NOMO-1 treated with dmso at 0.1 percent for 144 hours (cell line): ENCODE measurements around the gene RHEX.
"Not testable (repeated sequence)": the region's sequence is repeated elsewhere in the genome, so short reads cannot be mapped to it uniquely, and the experiment has no call there.

Experiments
- DNase-seq: peaks from one replicate; lab custom pipeline; 2025; ENCODE audit not compliant: unreplicated experiment; lab: John Stamatoyannopoulos, UW

Gene RHEX

GRCh38 chr1:206052919-206053610, at the start of gene RHEX:
RHEX (plus strand) TSS chr1:206053173; CDS start chr1:206097829, 44,656 bp downstream.
- not testable (repeated sequence) for DNase-seq

- no peak for DNase-seq
These were observed 48.8 kb upstream of the RHEX start for GRCh38 chr1:206003854-206004800.

GRCh38 chr1:206004826-206005225, 48.1 kb upstream of the RHEX start:
- no peak for DNase-seq

GRCh38 chr1:206005234-206005633, 47.7 kb upstream of the RHEX start:
- DNase-seq = no peak

- DNase-seq = no peak
These were observed 47.2 kb upstream of the RHEX start for GRCh38 chr1:206005778-206006180.

GRCh38 chr1:206006946-206007345, 46.0 kb upstream of the RHEX start:
- DNase-seq = no peak

GRCh38 chr1:206010060-206010459, 42.9 kb upstream of the RHEX start:
- DNase-seq = no peak

- DNase-seq = no peak
These were observed 41.9 kb upstream of the RHEX start for GRCh38 chr1:206011057-206011456.

GRCh38 chr1:206012086-206012859, 40.7 kb upstream of the RHEX start:
- peak; percentile 98 for DNase-seq

- no peak for DNase-seq
These were observed 39.8 kb upstream of the RHEX start for GRCh38 chr1:206013026-206013795.

GRCh38 chr1:206014601-206015000, 38.4 kb upstream of the RHEX start:
- no peak for DNase-seq

GRCh38 chr1:206015071-206015470, 37.9 kb upstream of the RHEX start:
- no peak for DNase-seq

- DNase-seq = no peak
These were observed 32.5 kb upstream of the RHEX start for GRCh38 chr1:206020393-206021007.

GRCh38 chr1:206021008-206021625, 31.9 kb upstream of the RHEX start:
- no peak for DNase-seq

- DNase-seq = no peak
These were observed 31.2 kb upstream of the RHEX start for GRCh38 chr1:206021626-206022365.

GRCh38 chr1:206022766-206023165, 30.2 kb upstream of the RHEX start:
- DNase-seq = no peak

- DNase-seq = no peak
These were observed 29.3 kb upstream of the RHEX start, which contains the start of gene CTSE for GRCh38 chr1:206023695-206024094. CTSE (minus strand) TSS chr1:206023895; CDS start chr1:206023791, 104 bp downstream.

GRCh38 chr1:206025283-206025820, 27.6 kb upstream of the RHEX start:
- DNase-seq = no peak

GRCh38 chr1:206029484-206029883, 23.5 kb upstream of the RHEX start:
- DNase-seq = no peak
